Measurements from ENCODE around the gene KASH5. TPM values are rescaled to one million over a fixed set of nuclear protein-coding genes. Genes with fewer than 3 reads are reported as not detected.

The KASH5 gene
- total RNA-seq, 1 experiment from 2014 or later: 0.42 TPM

DNA sequence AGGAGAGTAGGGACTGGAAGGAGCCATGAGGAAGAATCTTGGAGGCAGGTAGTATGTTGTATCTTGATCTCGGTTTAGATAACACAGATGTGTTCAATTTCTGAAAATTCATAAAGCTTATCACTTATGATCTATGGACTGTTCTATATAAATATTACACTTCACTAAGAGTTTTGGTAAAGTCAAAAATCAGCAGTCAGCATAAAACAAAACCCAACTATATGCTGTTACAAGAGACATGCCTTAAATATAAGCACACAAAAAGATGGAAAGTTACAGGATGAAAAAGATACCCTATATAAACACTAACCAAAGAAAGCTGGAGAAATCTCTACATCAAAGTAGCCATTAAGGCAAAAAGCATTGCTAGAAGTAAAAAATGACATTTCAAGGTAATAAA, 4.5 kb upstream of the KASH5 start:
- CTCF ChIA-PET: interaction anchor here (1.4 kb wide), 1 partner anchor 92 kb away, joined by 4 read pairs; no protein-coding TSS in a partner anchor
- H3K4me1 Mint-ChIP-seq: no peaks in the 10 kb centered on the region; the same call in 1 of the 2 replicates
- ATAC-seq (no peak), DNase-seq (ENCODE audit: low spot score) (no peak)
- H3K27me3 Mint-ChIP-seq (ENCODE audit: low read depth): peaks cover 21% of the 10 kb centered on the region
- peaks cover 2% of the 10 kb centered on the region; the same call in 1 of the 2 replicates for H3K36me3 Mint-ChIP-seq
- peaks cover 18% of the 10 kb centered on the region for H3K9me3 Mint-ChIP-seq
- no peak overlapping the region for H3K27ac Mint-ChIP-seq
- H3K4me3 Mint-ChIP-seq: no peak overlapping the region
- POLR2A ChIA-PET: no interaction called here
- no peak for TF ChIP-seq SMAD4 (CRISPR knock-in tag; IDR thresholded peaks at IDR 0.05)

DNA sequence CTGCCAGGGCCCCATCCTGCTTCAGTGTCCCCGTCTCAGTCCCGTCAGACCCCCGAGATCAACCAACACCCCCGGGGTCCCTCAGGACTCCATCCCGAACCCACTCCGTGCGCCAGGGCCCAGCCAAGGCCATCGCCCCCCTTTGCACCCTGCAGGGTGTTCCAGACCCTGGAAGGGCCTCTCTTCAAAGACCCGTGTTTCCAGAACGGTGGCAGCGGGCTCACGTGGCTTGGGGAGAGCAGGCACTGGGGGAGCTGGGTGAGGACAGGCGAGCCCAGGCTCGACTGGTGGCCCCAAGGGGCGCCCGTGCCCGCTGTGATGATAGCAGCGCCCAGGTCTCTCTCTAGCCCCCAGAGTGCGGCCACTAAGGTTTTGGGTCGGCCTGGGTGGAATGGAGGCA, 1.4 kb downstream of the KASH5 start:
- TF ChIP-seq ZNF219 (CRISPR knock-in tag; IDR thresholded peaks at IDR 0.05; ENCODE audit: borderline replicate concordance) (no peak), HMGA2 (CRISPR knock-in tag; IDR thresholded peaks at IDR 0.05) (no peak), TEAD1 (CRISPR knock-in tag; IDR thresholded peaks at IDR 0.05) (no peak), TEAD4 (CRISPR knock-in tag; IDR thresholded peaks at IDR 0.05) (no peak), ERG (CRISPR knock-in tag; IDR thresholded peaks at IDR 0.05) (no peak), JUN (CRISPR knock-in tag; IDR thresholded peaks at IDR 0.05) (no peak), CBFB (CRISPR knock-in tag; IDR thresholded peaks at IDR 0.05; ENCODE audit: low read depth) (no peak), AFF4 (CRISPR knock-in tag; IDR thresholded peaks at IDR 0.05; ENCODE audit: borderline replicate concordance) (no peak), ZNF121 (CRISPR knock-in tag; IDR thresholded peaks at IDR 0.05) (no peak), ZSCAN18 (CRISPR knock-in tag; IDR thresholded peaks at IDR 0.05) (no peak), FOXJ3 (CRISPR knock-in tag; IDR thresholded peaks at IDR 0.05; ENCODE audit: borderline replicate concordance) (no peak), SOX15 (CRISPR knock-in tag; IDR thresholded peaks at IDR 0.05) (no peak), ELF4 (CRISPR knock-in tag; IDR thresholded peaks at IDR 0.05; ENCODE audit: low read depth) (no peak)
- TF ChIP-seq, protein P1, sequence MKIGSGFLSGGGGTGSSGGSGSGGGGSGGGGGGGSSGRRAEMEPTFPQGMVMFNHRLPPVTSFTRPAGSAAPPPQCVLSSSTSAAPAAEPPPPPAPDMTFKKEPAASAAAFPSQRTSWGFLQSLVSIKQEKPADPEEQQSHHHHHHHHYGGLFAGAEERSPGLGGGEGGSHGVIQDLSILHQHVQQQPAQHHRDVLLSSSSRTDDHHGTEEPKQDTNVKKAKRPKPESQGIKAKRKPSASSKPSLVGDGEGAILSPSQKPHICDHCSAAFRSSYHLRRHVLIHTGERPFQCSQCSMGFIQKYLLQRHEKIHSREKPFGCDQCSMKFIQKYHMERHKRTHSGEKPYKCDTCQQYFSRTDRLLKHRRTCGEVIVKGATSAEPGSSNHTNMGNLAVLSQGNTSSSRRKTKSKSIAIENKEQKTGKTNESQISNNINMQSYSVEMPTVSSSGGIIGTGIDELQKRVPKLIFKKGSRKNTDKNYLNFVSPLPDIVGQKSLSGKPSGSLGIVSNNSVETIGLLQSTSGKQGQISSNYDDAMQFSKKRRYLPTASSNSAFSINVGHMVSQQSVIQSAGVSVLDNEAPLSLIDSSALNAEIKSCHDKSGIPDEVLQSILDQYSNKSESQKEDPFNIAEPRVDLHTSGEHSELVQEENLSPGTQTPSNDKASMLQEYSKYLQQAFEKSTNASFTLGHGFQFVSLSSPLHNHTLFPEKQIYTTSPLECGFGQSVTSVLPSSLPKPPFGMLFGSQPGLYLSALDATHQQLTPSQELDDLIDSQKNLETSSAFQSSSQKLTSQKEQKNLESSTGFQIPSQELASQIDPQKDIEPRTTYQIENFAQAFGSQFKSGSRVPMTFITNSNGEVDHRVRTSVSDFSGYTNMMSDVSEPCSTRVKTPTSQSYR (CRISPR knock-in tag; IDR thresholded peaks at IDR 0.05): no peak
- TF ChIP-seq, protein P2, sequence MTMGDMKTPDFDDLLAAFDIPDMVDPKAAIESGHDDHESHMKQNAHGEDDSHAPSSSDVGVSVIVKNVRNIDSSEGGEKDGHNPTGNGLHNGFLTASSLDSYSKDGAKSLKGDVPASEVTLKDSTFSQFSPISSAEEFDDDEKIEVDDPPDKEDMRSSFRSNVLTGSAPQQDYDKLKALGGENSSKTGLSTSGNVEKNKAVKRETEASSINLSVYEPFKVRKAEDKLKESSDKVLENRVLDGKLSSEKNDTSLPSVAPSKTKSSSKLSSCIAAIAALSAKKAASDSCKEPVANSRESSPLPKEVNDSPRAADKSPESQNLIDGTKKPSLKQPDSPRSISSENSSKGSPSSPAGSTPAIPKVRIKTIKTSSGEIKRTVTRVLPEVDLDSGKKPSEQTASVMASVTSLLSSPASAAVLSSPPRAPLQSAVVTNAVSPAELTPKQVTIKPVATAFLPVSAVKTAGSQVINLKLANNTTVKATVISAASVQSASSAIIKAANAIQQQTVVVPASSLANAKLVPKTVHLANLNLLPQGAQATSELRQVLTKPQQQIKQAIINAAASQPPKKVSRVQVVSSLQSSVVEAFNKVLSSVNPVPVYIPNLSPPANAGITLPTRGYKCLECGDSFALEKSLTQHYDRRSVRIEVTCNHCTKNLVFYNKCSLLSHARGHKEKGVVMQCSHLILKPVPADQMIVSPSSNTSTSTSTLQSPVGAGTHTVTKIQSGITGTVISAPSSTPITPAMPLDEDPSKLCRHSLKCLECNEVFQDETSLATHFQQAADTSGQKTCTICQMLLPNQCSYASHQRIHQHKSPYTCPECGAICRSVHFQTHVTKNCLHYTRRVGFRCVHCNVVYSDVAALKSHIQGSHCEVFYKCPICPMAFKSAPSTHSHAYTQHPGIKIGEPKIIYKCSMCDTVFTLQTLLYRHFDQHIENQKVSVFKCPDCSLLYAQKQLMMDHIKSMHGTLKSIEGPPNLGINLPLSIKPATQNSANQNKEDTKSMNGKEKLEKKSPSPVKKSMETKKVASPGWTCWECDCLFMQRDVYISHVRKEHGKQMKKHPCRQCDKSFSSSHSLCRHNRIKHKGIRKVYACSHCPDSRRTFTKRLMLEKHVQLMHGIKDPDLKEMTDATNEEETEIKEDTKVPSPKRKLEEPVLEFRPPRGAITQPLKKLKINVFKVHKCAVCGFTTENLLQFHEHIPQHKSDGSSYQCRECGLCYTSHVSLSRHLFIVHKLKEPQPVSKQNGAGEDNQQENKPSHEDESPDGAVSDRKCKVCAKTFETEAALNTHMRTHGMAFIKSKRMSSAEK (CRISPR knock-in tag; IDR thresholded peaks at IDR 0.05; ENCODE audit: borderline replicate concordance): no peak
- TF ChIP-seq, protein P3, sequence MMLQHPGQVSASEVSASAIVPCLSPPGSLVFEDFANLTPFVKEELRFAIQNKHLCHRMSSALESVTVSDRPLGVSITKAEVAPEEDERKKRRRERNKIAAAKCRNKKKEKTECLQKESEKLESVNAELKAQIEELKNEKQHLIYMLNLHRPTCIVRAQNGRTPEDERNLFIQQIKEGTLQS (CRISPR knock-in tag; conservative IDR thresholded peaks at IDR 0.05): no peak
- H3K27me3 Mint-ChIP-seq (ENCODE audit: low read depth): peaks cover 16% of the 10 kb centered on the region
- no peaks in the 10 kb centered on the region for H3K9me3 Mint-ChIP-seq
- H3K27ac Mint-ChIP-seq: no peak overlapping the region
- H3K4me1 Mint-ChIP-seq: peaks cover 13% of the 10 kb centered on the region
- CTCF ChIA-PET: interaction anchor here (0.6 to 5.3 kb wide), 7 partner anchors 26 to 67 kb away, joined by 3 to 120 read pairs (median 6); partner anchors contain the start of genes DKKL1, GFY and PTH2
- no peaks in the 10 kb centered on the region for H3K36me3 Mint-ChIP-seq
- no peak for DNase-seq (ENCODE audit: low spot score)
- no peak for ATAC-seq
- no peak overlapping the region for H3K4me3 Mint-ChIP-seq
- POLR2A ChIA-PET: no interaction called here
